ENCODE results near the gene CAMK4.
A peak's percentile ranks its signal among the peaks of the same experiment; 100 is the strongest.

CAMK4 gene

GRCh38 chr5:111447099-111447498, 222.9 kb downstream of the CAMK4 start:
- no peak for DNase-seq

GRCh38 chr5:111447822-111448221, 223.6 kb downstream of the CAMK4 start:
- peak; percentile 92 for DNase-seq

DNA sequence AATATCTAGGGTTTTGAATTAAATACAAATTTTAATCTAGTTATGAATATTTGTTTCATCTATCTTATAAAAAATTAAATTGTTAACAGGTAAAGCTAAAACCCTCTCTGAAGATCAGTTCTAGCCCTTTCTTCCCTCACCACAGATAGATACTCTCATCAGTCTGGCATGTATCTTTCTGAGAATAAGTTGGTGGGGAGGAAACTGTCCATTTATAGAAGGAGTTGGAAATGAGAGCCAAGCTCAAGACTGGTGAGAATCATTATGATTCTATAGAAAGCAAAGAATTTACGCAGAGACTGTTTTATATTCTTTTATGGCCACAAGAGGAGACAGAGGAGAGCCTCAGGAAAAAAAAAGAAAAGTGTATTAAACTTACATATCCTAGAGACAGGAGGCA, 229.1 kb downstream of the CAMK4 start:
- no peak for DNase-seq

DNA sequence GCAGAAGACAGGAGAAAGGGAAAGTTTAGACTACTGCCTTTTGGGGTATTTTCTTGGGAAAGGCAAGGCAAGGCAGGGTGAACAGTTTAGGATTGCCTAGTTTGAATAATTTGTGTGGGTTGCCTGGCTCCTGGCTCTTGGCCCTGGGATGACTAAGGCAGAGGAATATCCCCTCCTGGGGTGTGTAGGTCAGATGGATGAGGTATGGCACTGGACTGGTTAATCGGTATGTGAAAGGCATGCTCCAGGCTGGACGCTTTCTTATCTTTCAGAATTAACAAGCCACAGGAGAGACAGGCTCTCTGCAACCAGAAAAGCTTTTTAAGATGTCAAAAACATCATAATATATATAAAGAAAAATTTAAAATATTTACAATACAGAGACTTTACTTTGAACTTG, 229.6 kb downstream of the CAMK4 start:
- no peak for DNase-seq

- peak; percentile 61 for DNase-seq
Observed at GRCh38 chr5:111454198-111454622, 230.0 kb downstream of the CAMK4 start.

GRCh38 chr5:111454776-111455175, 230.6 kb downstream of the CAMK4 start:
- DNase-seq = no peak

GRCh38 chr5:111461255-111461671, 237.1 kb downstream of the CAMK4 start:
- no peak for DNase-seq

DNA sequence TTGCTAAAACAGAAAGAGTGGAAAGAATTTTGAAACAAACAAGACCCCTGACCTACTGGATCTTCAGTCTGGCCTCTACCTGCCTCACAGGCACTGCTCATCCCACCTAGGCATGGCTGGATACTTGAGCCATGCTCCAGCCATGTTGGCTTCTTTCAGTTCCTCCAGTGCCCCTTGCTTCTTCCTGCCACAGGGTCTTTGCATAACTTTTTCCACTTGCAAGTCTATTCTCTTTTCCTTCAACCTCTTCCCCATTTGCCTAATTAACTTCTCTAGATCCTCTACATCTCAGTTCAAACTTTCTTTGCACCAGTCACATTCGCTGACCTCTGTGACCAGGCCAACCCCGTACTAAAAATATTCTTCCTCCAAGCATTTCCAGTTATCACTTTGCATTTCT, 237.8 kb downstream of the CAMK4 start:
- DNase-seq = no peak

DNA sequence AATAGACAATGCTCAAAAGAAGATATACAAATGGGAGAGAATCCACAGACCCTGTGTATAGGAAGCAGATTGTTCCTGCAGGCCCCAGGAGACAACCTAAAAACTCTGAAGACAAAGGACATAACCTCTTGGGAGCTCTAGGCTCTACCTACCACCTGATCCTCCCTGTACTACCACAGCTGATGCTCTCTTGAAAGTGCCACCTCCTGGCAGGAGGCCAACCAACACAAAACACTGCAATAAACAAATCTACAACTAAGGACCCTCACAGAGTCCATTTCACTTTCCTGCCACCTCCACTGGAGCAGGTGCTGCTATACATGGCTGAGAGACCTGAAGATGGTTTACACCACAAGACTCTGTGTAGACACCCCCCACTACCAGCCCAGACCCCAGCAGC, 239.1 kb downstream of the CAMK4 start:
- DNase-seq = peak; percentile 64

- no peak for DNase-seq
Observed at GRCh38 chr5:111469293-111469896, 245.2 kb downstream of the CAMK4 start.

DNA sequence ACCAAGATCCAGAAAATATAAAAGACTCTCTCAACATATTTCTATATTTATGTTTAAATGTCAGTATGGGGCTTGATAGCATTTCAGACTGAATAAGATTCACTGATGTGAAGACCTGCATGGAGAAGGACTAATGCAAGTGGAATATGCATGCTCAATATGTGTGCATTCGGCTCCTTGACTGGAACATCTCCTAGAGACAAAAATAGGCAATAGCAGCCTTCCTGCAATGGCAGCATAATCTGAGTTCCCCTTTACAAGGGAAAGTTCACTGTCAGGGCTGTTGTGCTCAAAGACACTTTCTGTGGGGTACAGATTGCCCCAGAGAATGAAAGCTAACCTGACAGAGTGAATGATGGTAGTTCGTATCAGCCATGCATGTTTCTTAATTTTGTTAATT, 245.7 kb downstream of the CAMK4 start:
- no peak for DNase-seq

DNA sequence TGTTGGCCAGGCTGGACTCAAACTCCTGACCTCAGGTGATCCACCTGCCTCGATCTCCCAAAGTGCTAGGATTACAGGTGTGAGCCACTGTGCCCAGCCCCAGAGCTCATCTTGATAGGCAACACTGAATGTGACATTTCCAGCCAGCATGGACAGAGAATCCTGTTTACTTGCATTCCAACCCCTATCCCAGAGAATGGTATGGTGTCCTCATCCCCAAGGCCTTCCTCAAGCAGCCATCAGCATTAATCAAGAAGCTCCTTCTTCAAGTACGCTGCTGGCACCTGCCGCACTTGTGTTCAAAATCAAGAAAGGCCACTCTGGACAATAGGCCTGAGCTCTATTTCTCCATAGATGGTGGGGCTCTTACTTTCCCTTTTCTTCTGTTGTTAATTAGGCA, 247.9 kb downstream of the CAMK4 start:
- no peak for DNase-seq

- DNase-seq = no peak
Observed at GRCh38 chr5:111472579-111472978, 248.4 kb downstream of the CAMK4 start.

DNA sequence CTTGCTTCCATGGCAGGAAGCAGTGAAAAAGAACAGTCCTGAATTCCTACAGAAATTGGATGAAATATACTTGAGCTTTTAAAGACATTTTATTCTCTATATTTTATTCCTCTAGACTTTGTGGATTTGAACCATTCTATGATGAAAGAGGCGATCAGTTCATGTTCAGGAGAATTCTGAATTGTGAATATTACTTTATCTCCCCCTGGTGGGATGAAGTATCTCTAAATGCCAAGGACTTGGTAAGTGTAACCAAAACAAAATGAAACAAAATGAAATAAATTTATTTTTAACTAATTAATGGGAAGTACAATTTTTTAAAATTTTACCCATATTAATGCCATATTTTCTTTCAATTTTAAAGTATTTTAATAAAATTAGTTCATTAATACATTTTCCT, 254.1 kb downstream of the CAMK4 start:
- no peak for DNase-seq

- no peak for DNase-seq
Observed at GRCh38 chr5:111478898-111479297, 254.7 kb downstream of the CAMK4 start.

DNA sequence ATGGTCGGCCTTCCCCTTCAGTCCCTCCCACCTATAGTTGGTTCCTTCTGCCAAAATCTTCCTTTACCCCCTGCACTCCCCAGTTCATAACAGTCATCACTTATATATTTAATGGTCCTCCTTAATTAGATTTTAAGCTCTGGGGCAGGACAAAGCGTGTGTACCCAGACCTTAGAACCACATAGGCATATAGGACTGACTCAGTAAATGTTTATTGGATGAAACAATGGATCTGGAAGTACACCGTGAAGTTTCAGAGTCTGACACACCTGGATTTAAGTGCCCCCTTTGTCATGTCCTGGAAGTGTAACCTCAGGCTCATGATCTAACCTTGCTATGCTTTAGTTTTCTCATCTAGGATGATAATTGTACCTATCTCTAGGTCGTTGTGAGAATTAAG, 256.2 kb downstream of the CAMK4 start:
- no peak for DNase-seq

- DNase-seq = no peak
Observed at GRCh38 chr5:111486055-111486454, 261.9 kb downstream of the CAMK4 start.

- DNase-seq = no peak
Observed at GRCh38 chr5:111486926-111487325, 262.7 kb downstream of the CAMK4 start.

GRCh38 chr5:111488353-111488752, 264.2 kb downstream of the CAMK4 start:
- DNase-seq = no peak

- DNase-seq = no peak
Observed at GRCh38 chr5:111493031-111493430, 268.8 kb downstream of the CAMK4 start.

- DNase-seq = no peak
Observed at GRCh38 chr5:111494355-111494999, 270.3 kb downstream of the CAMK4 start.

DNA sequence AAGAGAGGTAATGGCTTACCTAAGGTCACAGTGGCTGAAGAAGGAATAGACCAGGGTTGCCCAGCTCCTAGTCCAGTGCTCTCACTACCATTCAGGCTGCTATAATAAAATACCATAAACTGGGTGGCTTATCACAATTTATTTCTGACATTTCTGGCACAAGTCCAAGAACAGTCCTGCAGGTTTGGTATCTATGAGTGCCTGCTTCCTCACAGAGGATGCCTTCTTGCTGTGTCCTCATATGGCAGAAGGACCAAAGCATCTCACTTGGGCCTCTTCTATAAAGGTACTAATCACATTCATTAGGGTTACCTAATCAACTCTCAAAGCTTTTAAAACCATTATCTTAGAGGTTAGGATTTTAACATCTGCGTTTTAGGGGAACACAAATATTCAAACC, 271.0 kb downstream of the CAMK4 start:
- DNase-seq = no peak

DNA sequence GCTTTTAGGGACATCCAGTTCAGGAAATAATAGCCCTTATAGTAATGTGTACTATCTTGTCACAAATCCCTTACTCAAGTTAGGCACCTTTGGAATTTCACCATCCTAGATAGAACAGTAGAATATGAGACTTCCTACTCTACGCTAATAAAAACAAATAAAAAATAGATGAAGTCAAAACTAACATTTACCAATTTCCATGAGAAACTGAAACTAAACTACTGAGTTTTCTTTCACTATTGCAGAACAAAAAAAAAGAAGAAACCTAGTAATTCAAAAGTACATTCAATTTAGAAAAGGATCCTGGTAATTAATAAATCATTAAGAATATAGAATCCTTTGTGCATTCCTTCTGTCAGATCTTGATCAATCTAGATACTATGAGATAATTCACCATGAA, 274.2 kb downstream of the CAMK4 start:
- DNase-seq = no peak

DNA sequence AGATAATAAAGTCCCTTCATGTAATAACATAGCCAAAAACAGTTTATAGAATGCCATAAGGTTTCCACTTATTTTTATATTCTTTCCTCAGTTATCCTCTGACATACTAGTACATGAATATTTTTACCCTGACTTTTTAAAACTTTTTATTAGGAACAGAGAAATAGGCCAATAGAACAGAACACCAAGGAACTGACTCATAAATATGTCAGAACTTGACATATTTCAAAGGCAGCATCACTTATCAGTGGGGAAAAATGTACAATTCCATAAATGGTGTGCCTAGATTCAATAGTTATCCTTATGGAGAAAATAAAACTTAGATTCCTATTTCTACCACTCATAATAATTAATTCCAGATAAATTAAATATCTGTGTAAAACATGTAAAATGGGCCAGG, 278.8 kb downstream of the CAMK4 start:
- DNase-seq = no peak

- no peak for DNase-seq
Observed at GRCh38 chr5:111505096-111505495, 280.9 kb downstream of the CAMK4 start.
